ENCODE measurements around the gene GPR160. TPM values are rescaled to one million over a fixed set of nuclear protein-coding genes. Genes with fewer than 3 reads are reported as not detected.

Gene GPR160
- total RNA-seq, 1 donor from 2014 or later, result 44.3 TPM

DNA sequence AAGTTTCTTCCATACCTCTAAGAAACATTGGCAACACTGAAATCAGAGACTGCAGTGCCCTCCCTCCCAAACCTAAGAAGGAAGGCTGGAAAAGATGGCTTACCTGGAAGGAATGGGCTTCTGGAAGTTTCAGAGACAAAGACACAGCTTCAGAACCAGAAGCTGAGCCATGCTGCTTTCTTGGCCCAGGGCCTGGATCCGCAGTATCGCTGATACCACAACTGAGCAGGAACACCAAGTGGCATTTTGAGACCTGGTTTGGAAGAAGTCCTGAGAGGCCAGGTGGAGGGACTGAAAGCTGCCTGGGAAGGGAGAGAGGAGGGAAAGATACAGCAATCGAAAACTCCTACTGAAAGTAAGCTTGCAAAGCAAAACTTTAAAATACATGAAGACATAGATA, 19.8 kb downstream of the GPR160 start:
- peaks cover 8% of the 10 kb centered on the region for H3K9me3 Mint-ChIP-seq (ENCODE audit: low read depth)
- peak overlapping the region; percentile 91 for H3K27ac Mint-ChIP-seq
- H3K27me3 Mint-ChIP-seq, result no peaks in the 10 kb centered on the region
- DNase-seq (ENCODE audit: low spot score, unreplicated experiment), result no peak
- peaks cover 39% of the 10 kb centered on the region for H3K4me1 Mint-ChIP-seq (ENCODE audit: low read depth)
- H3K4me3 Mint-ChIP-seq (ENCODE audit: low read depth), result no peak overlapping the region
- TF ChIP-seq CTCF (IDR thresholded peaks at IDR 0.05; ENCODE audit: unreplicated experiment), result no peak
- peaks cover 11% of the 10 kb centered on the region for H3K36me3 Mint-ChIP-seq (ENCODE audit: insufficient read depth)

DNA sequence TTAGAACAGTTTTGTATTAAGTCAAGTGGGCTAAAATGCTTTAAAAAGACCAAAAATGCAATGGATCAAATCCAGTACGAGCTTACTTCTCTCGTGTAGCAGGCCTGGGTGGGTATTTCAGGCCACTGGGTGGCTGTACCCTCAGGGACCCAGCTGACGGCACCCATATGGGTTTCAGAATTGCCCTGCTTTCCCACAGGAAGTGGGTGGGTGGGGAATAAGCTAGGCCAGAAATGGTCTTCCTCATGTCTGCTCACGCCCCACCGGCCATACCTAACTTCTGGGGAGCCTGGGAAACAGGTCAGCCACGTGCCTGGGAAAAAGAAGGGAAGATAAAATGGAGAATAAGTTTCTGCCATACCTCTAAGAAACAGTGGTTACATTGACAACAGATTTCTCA, 20.3 kb downstream of the GPR160 start:
- no peak for DNase-seq (ENCODE audit: low spot score, unreplicated experiment)
- Mint-ChIP-seq H3K4me1 (ENCODE audit: low read depth) (peaks cover 37% of the 10 kb centered on the region), H3K4me3 (ENCODE audit: low read depth) (no peak overlapping the region), H3K9me3 (ENCODE audit: low read depth) (peaks cover 5% of the 10 kb centered on the region), H3K36me3 (ENCODE audit: insufficient read depth) (peaks cover 13% of the 10 kb centered on the region), H3K27ac (no peak overlapping the region), H3K27me3 (no peaks in the 10 kb centered on the region)
- no peak for TF ChIP-seq CTCF (IDR thresholded peaks at IDR 0.05; ENCODE audit: unreplicated experiment)

- peaks cover 22% of the 10 kb centered on the region for H3K36me3 Mint-ChIP-seq (ENCODE audit: insufficient read depth)
- DNase-seq (ENCODE audit: low spot score, unreplicated experiment), result no peak
- no peak for TF ChIP-seq CTCF (IDR thresholded peaks at IDR 0.05; ENCODE audit: unreplicated experiment)
- peaks cover 8% of the 10 kb centered on the region for H3K9me3 Mint-ChIP-seq (ENCODE audit: low read depth)
- H3K27ac Mint-ChIP-seq, result no peak overlapping the region
- H3K4me1 Mint-ChIP-seq (ENCODE audit: low read depth), result peaks cover 36% of the 10 kb centered on the region
- no peak overlapping the region for H3K4me3 Mint-ChIP-seq (ENCODE audit: low read depth)
- no peaks in the 10 kb centered on the region for H3K27me3 Mint-ChIP-seq
These were observed 21.7 kb downstream of the GPR160 start for GRCh38 chr3:170059447-170059846.

- TF ChIP-seq CTCF (IDR thresholded peaks at IDR 0.05; ENCODE audit: unreplicated experiment), result no peak
- Mint-ChIP-seq H3K27ac (no peak overlapping the region), H3K4me3 (ENCODE audit: low read depth) (no peak overlapping the region), H3K4me1 (ENCODE audit: low read depth) (peaks cover 19% of the 10 kb centered on the region), H3K27me3 (no peaks in the 10 kb centered on the region), H3K36me3 (ENCODE audit: insufficient read depth) (peaks cover 31% of the 10 kb centered on the region), H3K9me3 (ENCODE audit: low read depth) (peaks cover 8% of the 10 kb centered on the region)
- no peak for DNase-seq (ENCODE audit: low spot score, unreplicated experiment)
These were observed 24.3 kb downstream of the GPR160 start for GRCh38 chr3:170062068-170062467.

GRCh38 chr3:170062769-170063168, 25.0 kb downstream of the GPR160 start:
- Mint-ChIP-seq H3K4me1 (ENCODE audit: low read depth) (peaks cover 16% of the 10 kb centered on the region), H3K27ac (no peak overlapping the region), H3K36me3 (ENCODE audit: insufficient read depth) (peaks cover 33% of the 10 kb centered on the region), H3K4me3 (ENCODE audit: low read depth) (no peak overlapping the region), H3K27me3 (no peaks in the 10 kb centered on the region), H3K9me3 (ENCODE audit: low read depth) (peaks cover 8% of the 10 kb centered on the region)
- no peak for DNase-seq (ENCODE audit: low spot score, unreplicated experiment)
- no peak for TF ChIP-seq CTCF (IDR thresholded peaks at IDR 0.05; ENCODE audit: unreplicated experiment)
